ENCODE measurements around the gene TUBB.

Gene TUBB

GRCh38 chr6:30684386-30685156 is 35.6 kb upstream of the TUBB start:
- Mint-ChIP-seq H3K36me3 (ENCODE audit: insufficient read depth) (peaks cover 49% of the 10 kb centered on the region), H3K4me1 (ENCODE audit: low read depth in 2 of 2) (peaks cover 58 to 76% of the 10 kb centered on the region in 2 donors), H3K27ac (peak overlapping the region; percentile 96 to 98), H3K9me3 (no peaks in the 10 kb centered on the region), H3K27me3 (no peaks in the 10 kb centered on the region), H3K4me3 (peak overlapping the region; percentile 87 to 97)
- DNase-seq = peak in 1 of 3 experiments; percentile 23
- ATAC-seq (replicated peaks) = no peak

GRCh38 chr6:30685157-30686008 is 34.8 kb upstream of the TUBB start:
- Mint-ChIP-seq H3K9me3 (no peaks in the 10 kb centered on the region), H3K36me3 (ENCODE audit: insufficient read depth) (peaks cover 43% of the 10 kb centered on the region), H3K4me3 (peak overlapping the region; percentile 87 to 97), H3K27ac (peak overlapping the region; percentile 96 to 98), H3K4me1 (ENCODE audit: low read depth in 2 of 2) (peaks cover 58 to 76% of the 10 kb centered on the region in 2 donors), H3K27me3 (no peaks in the 10 kb centered on the region)
- ATAC-seq (replicated peaks) = no peak
- DNase-seq = no peak

GRCh38 chr6:30686009-30686907 is 33.9 kb upstream of the TUBB start, which contains the start of gene PPP1R18:
PPP1R18 (minus strand) TSS chr6:30686645; CDS start chr6:30686018, 627 bp downstream.
- Mint-ChIP-seq H3K36me3 (ENCODE audit: insufficient read depth) (peaks cover 37% of the 10 kb centered on the region), H3K4me1 (ENCODE audit: low read depth in 2 of 2) (peaks cover 54 to 76% of the 10 kb centered on the region in 2 donors)

GRCh38 chr6:30686908-30687658 is 33.1 kb upstream of the TUBB start:
- Mint-ChIP-seq H3K4me1 (ENCODE audit: low read depth in 2 of 2) (peaks cover 49 to 71% of the 10 kb centered on the region in 2 donors), H3K27me3 (no peaks in the 10 kb centered on the region), H3K36me3 (ENCODE audit: insufficient read depth) (peaks cover 29% of the 10 kb centered on the region), H3K27ac (peak overlapping the region; percentile 96 to 98), H3K4me3 (peak overlapping the region; percentile 87 to 97), H3K9me3 (no peaks in the 10 kb centered on the region)
- DNase-seq (peak; percentile 48 to 49 (median 48)), ATAC-seq (replicated peaks) (peak; percentile 19)

More at GRCh38 chr6:30686009-30686907, 33.9 kb upstream of the TUBB start, which contains the start of gene PPP1R18:
- Mint-ChIP-seq H3K9me3 (no peaks in the 10 kb centered on the region), H3K27ac (peak within 1 kb of the TSS; percentile 96 to 98), H3K4me3 (peak within 1 kb of the TSS; percentile 87 to 97), H3K27me3 (no peaks in the 10 kb centered on the region)
- ATAC-seq (replicated peaks) (peak; percentile 55), DNase-seq (peak; percentile 63 to 70 (median 64))

- DNase-seq = no peak
- peaks cover 44 to 63% of the 10 kb centered on the region in 2 donors for H3K4me1 Mint-ChIP-seq (ENCODE audit: low read depth in 2 of 2)
- no peak for ATAC-seq (replicated peaks)
- H3K27me3 Mint-ChIP-seq = no peaks in the 10 kb centered on the region
- H3K4me3 Mint-ChIP-seq = peak overlapping the region; percentile 87 to 97
- H3K9me3 Mint-ChIP-seq = no peaks in the 10 kb centered on the region
- H3K27ac Mint-ChIP-seq = peak overlapping the region; percentile 96 to 98
- peaks cover 24% of the 10 kb centered on the region for H3K36me3 Mint-ChIP-seq (ENCODE audit: insufficient read depth)
Measured at GRCh38 chr6:30687659-30688431, 32.3 kb upstream of the TUBB start.

GRCh38 chr6:30688569-30688968 is 31.6 kb upstream of the TUBB start:
- DNase-seq = no peak
- peak overlapping the region; percentile 87 to 97 for H3K4me3 Mint-ChIP-seq
- no peak for ATAC-seq (replicated peaks)
- peaks cover 18% of the 10 kb centered on the region for H3K36me3 Mint-ChIP-seq (ENCODE audit: insufficient read depth)
- no peaks in the 10 kb centered on the region for H3K9me3 Mint-ChIP-seq
- H3K27ac Mint-ChIP-seq = peak overlapping the region; percentile 96 to 98
- H3K4me1 Mint-ChIP-seq (ENCODE audit: low read depth in 2 of 2) = peaks cover 41 to 61% of the 10 kb centered on the region in 2 donors
- H3K27me3 Mint-ChIP-seq = no peaks in the 10 kb centered on the region

- no peaks in the 10 kb centered on the region for H3K9me3 Mint-ChIP-seq
- ATAC-seq (replicated peaks) = no peak
- H3K4me3 Mint-ChIP-seq = peak overlapping the region; percentile 76 to 97
- H3K36me3 Mint-ChIP-seq (ENCODE audit: insufficient read depth) = peaks cover 19% of the 10 kb centered on the region
- peak overlapping the region; percentile 96 to 98 for H3K27ac Mint-ChIP-seq
- H3K27me3 Mint-ChIP-seq = no peaks in the 10 kb centered on the region
- no peak for DNase-seq
- peaks cover 41 to 57% of the 10 kb centered on the region in 2 donors for H3K4me1 Mint-ChIP-seq (ENCODE audit: low read depth in 2 of 2)
Measured at GRCh38 chr6:30689022-30689865, 30.9 kb upstream of the TUBB start.

GRCh38 chr6:30689985-30690384 is 30.2 kb upstream of the TUBB start:
- peak overlapping the region; percentile 96 to 98 for H3K27ac Mint-ChIP-seq
- DNase-seq (no peak), ATAC-seq (replicated peaks) (no peak)
- H3K4me1 Mint-ChIP-seq (ENCODE audit: low read depth in 2 of 2) = peaks cover 39 to 53% of the 10 kb centered on the region in 2 donors
- no peaks in the 10 kb centered on the region for H3K27me3 Mint-ChIP-seq
- H3K36me3 Mint-ChIP-seq (ENCODE audit: insufficient read depth) = peaks cover 18% of the 10 kb centered on the region
- H3K9me3 Mint-ChIP-seq = no peaks in the 10 kb centered on the region
- H3K4me3 Mint-ChIP-seq = peak overlapping the region; percentile 76 to 97

- Mint-ChIP-seq H3K27me3 (no peaks in the 10 kb centered on the region), H3K4me1 (ENCODE audit: low read depth in 2 of 2) (peaks cover 33 to 47% of the 10 kb centered on the region in 2 donors), H3K27ac (peak within 1 kb of the TSS; percentile 96 to 98), H3K36me3 (ENCODE audit: insufficient read depth) (peaks cover 11% of the 10 kb centered on the region), H3K9me3 (no peaks in the 10 kb centered on the region), H3K4me3 (peak within 1 kb of the TSS; percentile 76 to 97)
- peak; percentile 21 for ATAC-seq (replicated peaks)
- peak; percentile 30 to 41 (median 36) for DNase-seq
Measured at GRCh38 chr6:30690403-30691207, 29.5 kb upstream of the TUBB start, which contains the start of gene NRM. NRM (minus strand) TSS chr6:30690984; CDS start chr6:30690974, 10 bp downstream.

GRCh38 chr6:30691208-30691847 is 28.8 kb upstream of the TUBB start:
- ATAC-seq (replicated peaks) (no peak), DNase-seq (no peak)
- H3K4me3 Mint-ChIP-seq = peak overlapping the region; percentile 76 to 97
- peaks cover 32 to 40% of the 10 kb centered on the region in 2 donors for H3K4me1 Mint-ChIP-seq (ENCODE audit: low read depth in 2 of 2)
- H3K36me3 Mint-ChIP-seq (ENCODE audit: insufficient read depth) = peaks cover 10% of the 10 kb centered on the region
- no peaks in the 10 kb centered on the region for H3K9me3 Mint-ChIP-seq
- H3K27me3 Mint-ChIP-seq = no peaks in the 10 kb centered on the region
- H3K27ac Mint-ChIP-seq = peak overlapping the region; percentile 96 to 98
